HuH-7.5 (cell line): ENCODE results near the gene AMBRA1.

ENCODE experiments used
- DNase-seq: peaks from one replicate; pipeline ENCODE4 v3.0.0; 2011; ENCODE audit warnings: low spot score

The AMBRA1 gene

DNA sequence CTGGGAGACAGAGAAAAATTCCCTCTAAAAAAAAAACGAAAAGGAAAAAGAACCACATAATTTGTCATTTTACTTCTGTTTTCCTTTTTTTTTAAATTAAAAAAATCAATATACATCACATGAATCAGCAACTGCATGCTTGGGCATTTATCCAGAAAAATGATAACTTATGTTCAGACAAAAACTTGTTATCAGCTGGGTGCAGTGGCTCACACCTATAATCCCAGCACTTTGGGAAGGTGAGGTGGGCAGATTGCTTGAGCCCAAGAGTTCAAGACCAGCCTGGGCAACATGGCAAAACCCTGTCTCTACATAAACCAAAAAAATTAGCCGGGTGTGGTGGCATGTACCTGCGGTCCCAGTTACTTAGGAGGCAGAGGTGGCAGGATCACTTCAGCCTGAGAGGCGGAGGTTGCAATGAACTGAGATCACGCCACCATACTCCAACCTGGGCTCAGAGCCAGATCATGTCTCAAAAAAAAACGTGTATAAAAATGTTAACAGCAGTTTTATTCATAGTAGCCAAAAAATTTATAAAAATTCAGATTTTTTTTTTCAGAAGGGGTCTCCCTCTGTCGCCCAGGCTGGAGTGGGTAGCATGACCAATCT is 28.5 kb downstream of the AMBRA1 start:
- DNase-seq, result no peak

DNA sequence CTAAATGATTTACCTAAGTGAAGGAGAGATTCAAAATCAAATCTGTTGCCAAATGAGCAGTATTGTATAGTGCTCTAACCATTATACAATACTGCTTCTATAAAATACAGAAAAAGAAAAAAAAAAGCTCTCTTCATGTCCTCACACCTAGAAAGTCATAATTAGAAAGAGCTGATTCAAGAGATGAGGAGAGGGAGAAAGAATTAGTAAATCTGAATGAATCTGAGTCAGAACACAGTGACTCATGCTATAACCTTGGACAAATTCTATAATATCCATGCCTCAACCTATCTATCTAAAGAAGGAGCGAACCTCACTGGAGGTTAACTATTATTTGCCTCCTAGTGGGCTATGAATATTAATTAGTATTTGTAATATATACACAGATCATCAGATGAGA is 29.4 kb downstream of the AMBRA1 start:
- no peak for DNase-seq

DNA sequence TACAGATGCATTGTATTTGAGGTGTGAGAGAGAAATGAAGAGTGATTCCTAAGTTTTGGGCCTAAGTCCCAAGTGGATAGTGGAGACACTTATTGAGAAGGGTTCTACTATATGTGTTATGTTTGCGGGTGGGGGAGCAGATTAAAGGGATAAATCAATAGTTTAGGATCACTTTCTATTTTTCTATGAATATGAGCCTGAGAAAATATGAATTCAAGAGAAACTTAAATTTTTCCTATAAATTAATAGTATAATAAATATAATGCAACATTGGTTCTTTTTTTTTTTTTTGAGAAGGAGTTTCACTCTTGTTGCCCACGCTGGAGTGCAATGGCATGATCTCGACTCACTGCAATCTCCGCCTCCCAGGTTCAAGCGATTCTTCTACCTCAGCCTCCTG is 31.3 kb downstream of the AMBRA1 start:
- DNase-seq, result no peak

DNA sequence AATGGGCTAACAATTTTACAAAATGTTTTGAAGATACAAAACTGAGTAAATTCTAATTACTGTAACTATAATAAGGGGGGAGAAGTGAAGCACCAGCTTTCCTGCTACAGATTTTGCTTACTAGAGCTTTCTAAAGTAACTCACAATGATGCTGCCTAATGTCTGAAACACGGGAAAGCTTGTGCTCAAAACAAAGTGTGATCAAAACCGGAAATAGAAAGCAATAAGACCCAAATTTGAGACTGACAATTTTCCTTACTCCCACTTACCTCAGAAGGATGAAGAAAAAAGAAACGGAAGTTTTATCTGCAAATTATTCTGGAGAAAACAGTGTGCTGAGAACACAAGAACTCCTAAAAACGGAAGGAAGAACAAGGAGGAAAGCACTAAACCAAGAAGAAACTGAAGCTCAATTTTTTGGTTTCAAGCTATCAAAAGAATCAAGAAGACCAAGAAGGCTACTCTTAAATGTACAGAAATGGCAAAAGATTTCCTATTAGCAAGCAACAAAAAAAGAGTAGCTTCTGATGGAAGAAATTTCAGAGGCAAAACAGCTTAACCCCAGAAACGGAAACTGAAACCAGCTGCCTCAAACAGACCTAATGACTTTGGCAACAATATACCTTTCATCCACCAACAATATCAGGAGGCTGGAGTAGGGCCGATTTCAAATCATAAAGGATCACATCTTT is 33.4 kb downstream of the AMBRA1 start:
- no peak for DNase-seq

DNA sequence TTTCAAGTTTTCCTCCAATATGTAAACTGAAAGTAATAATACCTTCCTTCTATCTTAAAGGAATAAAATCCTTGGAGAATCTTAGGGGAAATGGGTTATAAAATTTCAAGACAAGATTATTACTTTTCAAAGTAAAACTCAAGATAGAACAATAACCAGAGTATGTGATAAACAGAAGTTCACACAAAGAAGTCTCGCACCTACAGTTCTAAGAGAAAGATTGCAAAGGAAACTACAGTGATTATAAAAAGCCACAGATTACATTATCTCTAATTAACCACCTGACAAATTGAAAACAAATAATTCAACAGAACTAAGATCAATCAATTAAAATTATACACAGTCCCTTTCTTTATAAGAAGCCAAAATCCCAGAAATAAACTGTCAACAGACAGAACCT is 34.0 kb downstream of the AMBRA1 start:
- no peak for DNase-seq

DNA sequence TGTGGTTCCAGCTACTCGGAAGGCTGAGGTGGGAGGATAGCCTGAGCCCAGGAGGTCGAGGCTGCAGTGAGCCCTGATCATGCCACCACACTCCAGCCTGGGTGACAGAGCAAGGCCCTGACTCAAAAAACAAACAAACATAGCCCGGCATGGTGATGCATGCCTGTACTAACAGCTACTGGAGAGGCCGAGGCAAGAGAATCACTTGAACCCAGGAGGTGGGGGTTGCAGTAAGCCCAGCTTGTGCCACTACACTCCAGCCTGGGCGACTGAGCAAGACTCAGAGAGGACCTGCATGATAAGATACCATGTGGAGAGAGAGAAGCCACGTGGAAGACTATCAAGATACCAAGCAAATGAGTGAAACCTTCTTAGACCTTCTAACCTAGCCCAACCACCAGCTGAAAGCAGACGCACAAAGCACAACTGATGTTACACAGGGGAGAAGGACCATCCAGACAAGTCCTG is 36.1 kb downstream of the AMBRA1 start:
- DNase-seq, result no peak

DNA sequence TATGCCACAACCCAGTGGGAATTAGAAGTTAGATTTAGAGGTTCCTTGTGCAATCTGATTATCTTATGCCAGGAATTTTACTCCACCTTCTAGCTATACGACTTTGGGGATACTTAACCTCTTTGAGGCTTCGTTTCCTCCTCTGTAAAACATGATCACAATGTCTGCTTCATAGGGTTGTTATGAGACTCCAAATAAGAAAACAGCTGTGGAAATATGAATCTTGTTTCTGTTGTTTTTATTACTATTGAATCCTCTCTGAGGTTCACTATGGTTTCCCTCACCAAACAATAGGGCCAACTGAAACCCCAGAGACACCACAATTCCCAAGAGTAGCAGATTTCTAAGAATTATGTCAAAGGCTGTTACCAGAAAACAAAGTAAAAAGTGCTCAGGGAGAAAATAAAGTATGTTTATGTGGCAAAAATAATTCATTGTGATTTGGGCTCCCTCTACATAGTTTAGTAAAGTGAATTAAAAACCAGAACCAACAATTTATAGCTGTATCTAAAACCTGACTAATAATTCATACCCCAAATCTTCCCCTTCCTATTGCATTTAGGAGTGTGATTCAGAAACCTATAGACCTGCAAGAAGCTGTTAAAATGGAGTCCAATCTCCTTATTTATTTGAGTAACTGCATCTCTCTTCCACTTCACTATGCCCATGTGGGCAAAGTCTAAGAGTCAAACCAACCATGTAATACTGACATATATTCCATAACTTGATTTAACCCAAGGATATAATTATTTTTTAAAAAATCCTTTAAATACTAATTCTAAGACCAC is 38.4 kb downstream of the AMBRA1 start:
- no peak for DNase-seq

DNA sequence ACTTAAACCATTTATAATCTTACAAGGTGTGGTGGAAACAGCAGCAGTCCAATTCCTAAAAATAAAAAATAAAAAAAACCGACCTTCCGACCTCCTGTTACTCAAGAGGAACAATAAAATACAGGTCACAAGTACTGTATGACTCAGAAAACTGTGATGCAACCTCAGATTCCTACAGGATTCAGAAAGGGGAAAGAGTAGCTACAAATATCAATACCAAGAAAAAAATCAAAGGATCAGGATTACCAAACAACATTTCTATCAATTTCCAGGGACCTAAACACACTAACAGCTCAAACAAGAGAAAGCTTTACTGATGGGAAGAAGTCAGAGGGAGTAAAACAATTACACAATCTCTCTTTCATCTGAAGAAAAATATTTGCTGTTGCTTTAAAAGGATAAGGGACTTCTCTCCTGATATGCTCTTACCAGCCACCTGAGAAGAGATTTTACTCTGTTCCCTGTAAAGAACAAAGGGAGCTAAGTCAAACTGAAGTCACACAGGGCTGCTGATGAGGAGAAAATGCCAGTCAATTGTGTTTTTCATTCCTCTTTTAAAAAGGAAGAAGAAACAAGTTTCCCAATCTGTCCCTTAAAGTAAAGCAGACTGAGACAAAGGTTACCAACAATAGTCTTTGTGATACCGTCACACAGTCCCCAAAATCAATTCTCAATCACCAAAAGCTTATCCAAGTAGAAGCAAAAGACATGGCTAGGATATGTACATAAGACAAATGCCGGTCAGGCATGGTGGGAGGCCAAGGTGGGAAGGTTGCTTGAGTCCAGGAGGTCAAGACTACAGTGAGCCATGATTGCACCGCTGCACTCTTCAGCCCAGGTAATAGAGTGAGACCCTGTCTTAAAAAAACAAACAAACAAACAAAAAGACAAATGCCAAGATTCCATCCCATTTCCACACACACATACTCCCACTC is 39.3 kb downstream of the AMBRA1 start:
- DNase-seq, result peak; percentile 44

DNA sequence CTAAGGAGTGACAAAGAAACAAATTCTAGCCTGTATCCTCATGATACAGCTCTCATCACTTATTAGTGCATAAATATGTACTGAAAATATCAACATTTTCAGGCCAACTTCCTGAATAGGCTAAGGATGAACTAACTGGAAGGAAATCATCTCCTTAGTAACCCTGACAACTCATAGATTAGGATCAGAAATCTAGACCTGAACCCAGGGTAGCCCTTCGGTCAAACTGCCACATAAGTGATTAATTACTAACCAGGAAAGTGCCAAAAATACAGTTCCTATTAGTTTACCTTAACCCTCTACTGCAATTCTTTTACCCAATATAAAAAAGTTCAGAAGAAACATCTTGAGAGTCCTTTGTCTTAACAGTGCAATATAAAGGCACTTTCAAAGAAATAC is 40.0 kb downstream of the AMBRA1 start:
- DNase-seq, result peak; percentile 16

DNA sequence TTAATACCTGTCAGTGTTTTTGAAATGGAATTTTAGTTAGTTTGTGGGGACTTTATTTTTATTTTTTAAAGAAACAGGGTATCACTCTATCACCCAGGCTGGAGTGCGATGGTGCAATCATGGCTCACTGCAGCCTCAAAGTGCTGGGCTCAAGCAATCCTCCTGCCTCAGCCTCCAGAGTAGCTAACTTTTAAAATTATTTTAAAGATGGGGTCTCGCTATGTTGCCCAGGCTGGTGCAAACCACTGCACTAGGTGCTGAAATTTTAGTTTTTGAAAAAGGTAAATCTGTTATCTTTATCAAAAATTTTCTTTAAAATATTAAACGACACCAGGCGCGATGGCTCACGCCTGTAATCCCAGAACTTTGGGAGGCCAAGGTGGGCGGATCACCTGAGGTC is 42.6 kb downstream of the AMBRA1 start:
- DNase-seq, result no peak

DNA sequence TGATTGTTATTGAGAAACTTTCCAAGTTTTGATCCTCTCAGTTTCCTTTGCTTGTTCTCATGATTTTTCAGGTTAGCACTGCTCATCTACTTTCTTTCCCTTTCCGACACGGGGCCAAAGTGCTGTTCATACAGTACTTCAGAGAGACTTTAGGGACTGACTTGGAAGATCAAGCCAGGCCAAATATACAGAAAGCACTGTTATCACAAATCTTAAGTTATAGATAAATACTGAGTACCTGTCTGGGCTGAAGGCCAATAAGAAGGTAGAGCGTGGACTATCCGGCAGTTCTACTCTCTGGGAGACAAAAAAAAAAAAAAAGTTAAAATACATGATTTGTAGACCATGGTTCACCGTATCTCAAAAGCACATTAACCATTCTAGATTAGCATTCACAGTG is 46.2 kb downstream of the AMBRA1 start:
- no peak for DNase-seq

DNA sequence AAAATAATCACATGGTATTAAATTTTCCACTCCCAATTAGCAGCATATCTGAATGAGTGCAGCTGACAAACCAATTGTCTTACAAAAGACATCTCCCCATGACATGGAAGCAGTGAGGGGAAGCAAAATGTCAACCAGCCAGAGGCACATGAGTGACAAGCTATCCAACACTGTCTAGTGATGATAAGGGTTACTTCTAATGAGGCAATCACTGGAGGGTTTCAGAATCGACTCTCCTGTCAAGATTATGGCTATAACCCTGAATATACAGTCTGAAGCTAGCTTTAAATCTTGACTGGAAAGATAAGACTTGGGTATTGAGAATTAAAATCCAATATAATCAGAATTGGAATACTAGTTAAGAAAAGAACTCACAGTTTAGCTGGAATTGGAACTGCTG is 50.3 kb downstream of the AMBRA1 start:
- no peak for DNase-seq

DNA sequence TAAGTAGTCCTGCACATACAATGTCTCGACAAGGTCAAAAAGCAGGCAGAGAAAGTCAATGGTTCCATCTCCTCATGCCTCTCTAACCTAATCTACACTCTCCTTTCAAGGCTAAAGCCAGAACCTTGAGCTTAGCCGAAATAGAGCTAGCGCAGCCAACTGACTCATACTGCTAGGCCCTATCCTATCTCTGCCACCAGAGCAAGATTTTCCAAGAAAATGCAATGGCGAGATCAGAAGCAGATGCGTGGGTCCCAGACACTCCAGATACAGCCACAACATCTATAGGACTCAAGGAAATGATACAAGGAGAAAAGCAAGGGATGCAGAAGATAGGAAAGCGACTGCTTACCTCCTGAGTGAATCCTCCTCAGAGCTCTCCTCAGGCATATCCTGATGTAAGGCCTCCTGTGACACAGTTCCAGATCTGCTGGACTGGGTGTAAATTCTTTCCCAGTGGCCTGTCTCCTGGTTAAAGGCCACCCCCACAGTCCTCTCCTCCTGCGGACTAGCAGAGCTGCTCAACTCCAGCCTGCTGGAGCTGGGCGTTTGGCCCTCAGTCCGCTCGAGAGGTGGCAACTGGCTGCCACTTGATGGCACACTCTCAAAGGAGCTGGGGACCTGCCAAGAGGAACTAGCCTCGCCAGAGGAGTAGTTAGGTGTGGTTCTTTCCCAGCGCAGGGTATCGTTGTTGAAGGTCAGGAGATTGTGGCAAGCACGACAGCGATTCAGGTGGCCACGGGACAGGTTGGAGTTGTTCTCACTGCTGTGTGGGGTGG is 52.0 kb downstream of the AMBRA1 start:
- no peak for DNase-seq

DNA sequence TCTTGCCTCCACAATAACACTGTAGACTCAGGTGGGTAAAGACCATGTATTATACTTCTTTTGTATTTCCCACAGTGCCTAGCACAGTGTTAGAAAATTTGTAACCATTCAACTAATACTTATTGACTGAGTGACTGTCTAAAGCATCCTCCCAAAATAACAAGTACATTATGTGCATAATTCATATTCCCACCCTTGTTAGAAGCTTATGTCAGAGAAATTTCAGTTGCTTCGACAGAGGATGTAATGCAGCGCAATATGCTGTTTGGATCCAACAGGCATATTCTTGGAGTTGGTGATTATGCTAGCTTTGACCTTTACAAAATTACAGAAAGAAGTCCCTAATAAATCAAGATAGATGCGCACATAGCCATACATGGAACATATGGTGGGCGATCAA is 53.0 kb downstream of the AMBRA1 start:
- DNase-seq, result no peak

DNA sequence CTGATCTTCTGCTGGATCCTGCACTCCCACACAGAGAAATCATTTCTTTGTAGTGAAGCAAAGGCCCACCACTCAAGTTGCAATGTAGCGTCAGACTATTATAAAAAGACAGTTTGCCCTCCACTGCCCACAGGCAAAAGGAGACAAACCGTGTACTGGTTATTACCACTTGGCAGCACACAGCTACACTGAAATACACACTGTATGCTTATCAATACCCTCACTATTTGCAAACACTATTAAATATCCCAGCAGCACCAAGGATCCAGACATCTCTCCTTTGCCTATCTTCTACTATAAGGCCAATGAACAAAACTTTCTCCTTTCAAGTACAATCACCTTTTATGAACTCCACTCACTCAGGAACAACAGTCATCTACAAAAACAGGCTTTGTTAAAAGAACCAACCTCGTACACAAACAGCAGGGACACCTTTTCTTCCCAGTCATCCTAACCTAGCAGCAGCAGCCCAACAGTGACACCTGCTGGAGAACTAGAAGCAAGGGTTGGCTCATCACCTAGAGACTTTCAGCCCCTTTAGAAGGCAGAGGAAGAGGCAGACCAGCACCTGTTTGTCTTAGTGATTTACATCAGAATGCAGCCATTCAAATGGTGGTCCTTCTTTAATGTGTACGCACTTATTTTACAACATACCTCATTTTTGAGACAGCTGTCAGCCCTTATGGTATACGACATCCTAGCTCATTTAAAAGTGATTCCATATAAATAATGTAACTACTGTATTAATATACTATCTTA is 56.1 kb downstream of the AMBRA1 start:
- DNase-seq, result peak; percentile 63

DNA sequence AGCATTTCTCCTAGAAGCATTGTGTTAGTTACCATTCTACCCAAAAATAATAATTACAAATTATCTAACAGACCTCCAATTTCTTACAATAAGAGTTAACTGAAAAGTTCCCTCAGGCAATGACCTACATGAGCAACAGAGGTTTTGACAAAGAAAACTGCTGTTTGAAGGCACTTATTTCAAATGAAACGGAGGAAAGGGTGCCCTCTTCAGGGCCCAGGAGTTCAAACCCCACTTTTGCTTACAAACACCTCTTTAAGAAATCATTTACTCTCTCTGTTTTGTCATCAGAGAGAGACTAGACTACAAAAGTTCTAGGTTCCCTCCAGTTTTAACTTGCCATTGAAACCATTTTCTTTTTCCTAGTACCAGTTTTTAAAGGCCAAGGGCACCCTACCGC is 56.7 kb downstream of the AMBRA1 start:
- no peak for DNase-seq

DNA sequence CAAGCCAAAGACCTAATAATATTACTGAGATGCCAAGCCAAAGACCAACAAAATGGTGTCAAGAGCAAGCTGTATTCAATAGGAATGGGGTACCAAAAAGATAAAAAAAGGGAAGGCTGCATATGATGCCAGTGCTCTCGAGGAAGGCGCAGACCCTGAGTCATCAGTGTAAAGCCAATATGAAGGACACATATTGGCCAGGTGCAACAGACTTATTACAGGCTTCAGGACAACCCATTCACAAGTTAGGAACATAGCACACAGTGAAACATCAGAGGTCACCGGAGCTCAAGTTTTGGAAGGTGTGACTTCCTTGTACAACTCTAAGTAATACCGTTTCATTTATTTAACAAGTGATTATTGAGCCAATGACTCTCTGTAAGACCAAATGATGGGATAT is 58.1 kb downstream of the AMBRA1 start:
- DNase-seq, result no peak

DNA sequence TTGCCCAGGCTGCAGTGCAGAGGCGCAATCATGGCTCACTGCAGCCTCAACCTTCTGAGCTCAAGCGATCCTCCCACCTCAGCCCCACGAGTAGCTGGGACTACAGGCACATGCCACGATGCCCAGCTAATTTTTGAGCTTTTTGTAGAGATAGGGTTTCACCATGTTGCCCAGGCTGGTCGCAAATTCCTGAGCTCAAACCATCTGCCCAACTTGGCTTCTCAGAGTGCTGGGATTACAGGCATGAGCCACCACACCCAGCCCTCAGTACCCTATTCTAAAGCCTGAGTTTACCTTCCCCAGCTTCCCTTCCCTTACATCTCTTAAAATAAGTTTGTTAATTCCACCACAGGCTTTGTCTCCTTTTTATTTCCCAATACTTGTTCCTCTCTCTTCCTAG is 59.1 kb downstream of the AMBRA1 start:
- DNase-seq, result no peak

DNA sequence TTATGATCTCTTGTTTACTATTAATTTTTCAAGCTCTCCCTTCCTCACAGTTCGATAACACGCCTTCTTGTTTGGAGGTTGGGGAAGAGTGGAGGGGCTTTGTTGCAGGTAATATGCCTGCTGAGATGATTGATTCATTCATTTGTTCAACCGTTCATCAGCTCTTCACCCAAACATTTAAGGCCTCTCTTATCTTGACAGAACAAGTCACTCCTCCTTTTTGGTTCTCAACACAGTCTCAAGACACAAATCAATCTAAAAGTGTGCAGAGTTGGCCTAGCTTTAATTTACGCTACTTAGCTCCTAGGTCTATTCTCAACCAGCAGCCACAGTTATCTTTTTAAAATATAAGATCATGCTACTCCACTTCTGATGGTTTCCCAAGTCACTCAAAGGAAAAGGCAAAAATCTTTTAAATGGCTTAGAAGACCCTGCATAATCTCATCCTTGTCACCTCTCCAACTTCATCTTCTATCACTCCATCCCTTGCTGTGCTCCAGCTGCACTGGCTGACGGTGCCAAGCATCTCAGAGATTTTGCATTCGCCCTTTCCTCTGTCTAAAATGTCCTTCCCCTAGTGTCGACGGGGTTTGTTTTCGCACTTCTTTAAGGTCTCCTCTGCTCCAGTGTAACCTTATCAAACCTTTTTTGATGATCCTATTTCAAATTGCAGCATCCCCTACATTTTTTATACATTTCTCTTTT is 60.3 kb downstream of the AMBRA1 start:
- no peak for DNase-seq
